HEK293T (cell line): Measurements from ENCODE around the gene IZUMO2.

ENCODE experiments used
- BHLHE40 ChIP-seq: fragments of 450-650 bp; IDR thresholded peaks from 2 replicates; pipeline ENCODE4 v1.6.1; 2016; ENCODE audit warnings: mild to moderate bottlenecking, moderate library complexity, borderline replicate concordance
- FOXK2 ChIP-seq: fragments of 450-650 bp; IDR thresholded peaks from 2 replicates; pipeline ENCODE4 v1.6.1; 2016; ENCODE audit warnings: mild to moderate bottlenecking
- FOXM1 ChIP-seq: fragments of 450-650 bp; IDR thresholded peaks from 2 replicates; pipeline ENCODE4 v1.6.1; 2017; ENCODE audit warnings: mild to moderate bottlenecking, borderline replicate concordance
- L3MBTL2 ChIP-seq: fragments of 450-650 bp; conservative IDR thresholded peaks from 2 replicates; pipeline ENCODE4 v1.6.1; 2016; ENCODE audit warnings: mild to moderate bottlenecking
- NFRKB ChIP-seq: fragments of 450-650 bp; IDR thresholded peaks from 2 replicates; pipeline ENCODE4 v1.6.1; 2016; ENCODE audit warnings: mild to moderate bottlenecking, moderate library complexity
- SP1 ChIP-seq: fragments of 450-650 bp; IDR thresholded peaks from 2 replicates; pipeline ENCODE4 v1.6.1; 2017
- SUZ12 ChIP-seq: fragments of 450-650 bp; IDR thresholded peaks from 2 replicates; pipeline ENCODE4 v1.6.1; 2016; ENCODE audit warnings: mild to moderate bottlenecking
- ZNF384 ChIP-seq: fragments of 450-650 bp; IDR thresholded peaks from 2 replicates; pipeline ENCODE4 v1.6.1; 2016
- TF ChIP-seq, protein P1 (sequence below): fragments of 450-650 bp; IDR thresholded peaks from 2 replicates; pipeline ENCODE4 v1.6.1; 2016

DNA sequence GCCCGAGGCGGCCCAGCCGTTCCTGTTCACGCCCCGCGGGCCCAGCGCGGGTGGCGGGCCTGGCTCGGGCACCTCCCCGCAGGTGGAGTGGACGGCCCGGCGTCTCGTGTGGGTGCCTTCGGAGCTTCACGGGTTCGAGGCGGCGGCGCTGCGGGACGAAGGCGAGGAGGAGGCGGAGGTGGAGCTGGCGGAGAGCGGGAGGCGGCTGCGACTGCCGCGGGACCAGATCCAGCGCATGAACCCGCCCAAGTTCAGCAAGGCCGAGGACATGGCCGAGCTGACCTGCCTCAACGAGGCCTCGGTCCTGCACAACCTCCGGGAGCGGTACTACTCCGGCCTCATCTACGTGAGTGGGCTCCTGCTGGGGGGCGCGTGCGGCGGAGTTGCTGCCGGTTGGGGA is 47.3 kb upstream of the IZUMO2 start:
- TF ChIP-seq FOXM1 (no peak), FOXK2 (no peak), L3MBTL2 (no peak), BHLHE40 (no peak), SUZ12 (no peak), SP1 (no peak), NFRKB (no peak), ZNF384 (no peak)
- TF ChIP-seq, protein P1, sequence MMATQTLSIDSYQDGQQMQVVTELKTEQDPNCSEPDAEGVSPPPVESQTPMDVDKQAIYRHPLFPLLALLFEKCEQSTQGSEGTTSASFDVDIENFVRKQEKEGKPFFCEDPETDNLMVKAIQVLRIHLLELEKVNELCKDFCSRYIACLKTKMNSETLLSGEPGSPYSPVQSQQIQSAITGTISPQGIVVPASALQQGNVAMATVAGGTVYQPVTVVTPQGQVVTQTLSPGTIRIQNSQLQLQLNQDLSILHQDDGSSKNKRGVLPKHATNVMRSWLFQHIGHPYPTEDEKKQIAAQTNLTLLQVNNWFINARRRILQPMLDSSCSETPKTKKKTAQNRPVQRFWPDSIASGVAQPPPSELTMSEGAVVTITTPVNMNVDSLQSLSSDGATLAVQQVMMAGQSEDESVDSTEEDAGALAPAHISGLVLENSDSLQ, result no peak
